Activated CD4-positive, CD25-positive, alpha-beta regulatory T cell (primary cell): ENCODE measurements around the gene C1orf35.
A peak's percentile ranks its signal among the peaks of the same experiment; 100 is the strongest.

Experiments used
- DNase-seq, 4 experiments: peaks; one replicate each; lab custom pipeline; 2025; lab: John Stamatoyannopoulos, UW

The C1orf35 gene

GRCh38 chr1:228094432-228095016 lies 8.6 kb downstream of the C1orf35 start:
- DNase-seq: no peak

GRCh38 chr1:228093050-228093906 lies 9.8 kb downstream of the C1orf35 start:
- no peak for DNase-seq

- DNase-seq: no peak
Observed at GRCh38 chr1:228092342-228093049, 10.6 kb downstream of the C1orf35 start.

- no peak for DNase-seq
Observed at GRCh38 chr1:228091084-228091483, 12.0 kb downstream of the C1orf35 start.

- DNase-seq: no peak
Observed at GRCh38 chr1:228090613-228091081, 12.5 kb downstream of the C1orf35 start.

GRCh38 chr1:228089519-228090380 lies 13.4 kb downstream of the C1orf35 start:
- DNase-seq: no peak

- no peak for DNase-seq
Observed at GRCh38 chr1:228088586-228089498, 14.3 kb downstream of the C1orf35 start.

- no peak for DNase-seq
Observed at GRCh38 chr1:228087771-228088251, 15.3 kb downstream of the C1orf35 start.

GRCh38 chr1:228085287-228085951 lies 17.7 kb downstream of the C1orf35 start:
- DNase-seq: no peak

- no peak for DNase-seq
Observed at GRCh38 chr1:228084797-228085196, 18.3 kb downstream of the C1orf35 start.

GRCh38 chr1:228084325-228084724 lies 18.8 kb downstream of the C1orf35 start:
- DNase-seq: no peak

GRCh38 chr1:228083871-228084278 lies 19.2 kb downstream of the C1orf35 start:
- no peak for DNase-seq

- peak in 1 of 4 experiments; percentile 48 for DNase-seq
Observed at GRCh38 chr1:228082918-228083870, 19.9 kb downstream of the C1orf35 start.

GRCh38 chr1:228082214-228082917 lies 20.8 kb downstream of the C1orf35 start, which contains the start of gene ARF1:
ARF1 (plus strand) TSS chr1:228082708; CDS start chr1:228097115, 14,407 bp downstream.
- DNase-seq: peak; percentile 88 to 93 (median 89)

GRCh38 chr1:228081578-228082213 lies 21.4 kb downstream of the C1orf35 start:
- DNase-seq: no peak

GRCh38 chr1:228081144-228081543 lies 22.0 kb downstream of the C1orf35 start:
- no peak for DNase-seq

- DNase-seq: no peak
Observed at GRCh38 chr1:228079601-228080263, 23.4 kb downstream of the C1orf35 start.
